Stimulated activated naive CD8-positive, alpha-beta T cell treated with anti-CD3 and anti-CD28 coated beads, Interleukin-15, Interleukin-2, amounts not matched to agents 100 U/mL and 50 U/mL, for 24 hours (primary cell): ENCODE measurements around the gene PLXNA2.

Experiments used
- ATAC-seq: fragments of 150-1000 bp; cut with Tn5 transposase; one replicate; pipeline ENCODE4 v1.10.0; 2021
- DNase-seq: peaks from one replicate; pipeline ENCODE4 v3.0.0; 2021

The PLXNA2 gene

GRCh38 chr1:208164609-208165008 lies 79.6 kb downstream of the PLXNA2 start:
- DNase-seq: no peak
- ATAC-seq: no peak

- ATAC-seq (no peak), DNase-seq (no peak)
These were observed 80.6 kb downstream of the PLXNA2 start for GRCh38 chr1:208163539-208163938.

GRCh38 chr1:208162903-208163302 lies 81.3 kb downstream of the PLXNA2 start:
- ATAC-seq: no peak
- DNase-seq: no peak

- ATAC-seq (no peak), DNase-seq (no peak)
These were observed 82.4 kb downstream of the PLXNA2 start for GRCh38 chr1:208161656-208162375.

- ATAC-seq: no peak
These were observed 83.2 kb downstream of the PLXNA2 start for GRCh38 chr1:208161005-208161404.

GRCh38 chr1:208160259-208160819 lies 83.8 kb downstream of the PLXNA2 start:
- no peak for ATAC-seq
- DNase-seq: no peak

More at GRCh38 chr1:208161005-208161404, 83.2 kb downstream of the PLXNA2 start:
- DNase-seq: no peak

GRCh38 chr1:208159555-208160258 lies 84.5 kb downstream of the PLXNA2 start:
- DNase-seq (no peak), ATAC-seq (no peak)

- DNase-seq (no peak), ATAC-seq (no peak)
These were observed 85.3 kb downstream of the PLXNA2 start for GRCh38 chr1:208158640-208159554.

GRCh38 chr1:208157769-208158168 lies 86.4 kb downstream of the PLXNA2 start:
- ATAC-seq (no peak), DNase-seq (no peak)

GRCh38 chr1:208156741-208157140 lies 87.4 kb downstream of the PLXNA2 start:
- DNase-seq (no peak), ATAC-seq (no peak)

- ATAC-seq (no peak), DNase-seq (no peak)
These were observed 87.9 kb downstream of the PLXNA2 start for GRCh38 chr1:208156310-208156709.

GRCh38 chr1:208154679-208155642 lies 89.2 kb downstream of the PLXNA2 start:
- DNase-seq (no peak), ATAC-seq (no peak)

GRCh38 chr1:208154040-208154439 lies 90.1 kb downstream of the PLXNA2 start:
- ATAC-seq (no peak), DNase-seq (no peak)

- DNase-seq (no peak), ATAC-seq (no peak)
These were observed 90.8 kb downstream of the PLXNA2 start for GRCh38 chr1:208153386-208153785.

GRCh38 chr1:208151728-208152598 lies 92.2 kb downstream of the PLXNA2 start:
- DNase-seq (no peak), ATAC-seq (no peak)

- DNase-seq (no peak), ATAC-seq (no peak)
These were observed 93.2 kb downstream of the PLXNA2 start for GRCh38 chr1:208150833-208151458.

GRCh38 chr1:208149776-208150514 lies 94.2 kb downstream of the PLXNA2 start:
- DNase-seq: no peak
- no peak for ATAC-seq

GRCh38 chr1:208149213-208149612 lies 95.0 kb downstream of the PLXNA2 start:
- ATAC-seq (no peak), DNase-seq (no peak)

- no peak for ATAC-seq
- no peak for DNase-seq
These were observed 95.8 kb downstream of the PLXNA2 start for GRCh38 chr1:208148380-208148779.
